Measurements from ENCODE around the gene AKAP7.

AKAP7 gene

GRCh38 chr6:131309437-131309836 lies 174.2 kb downstream of the AKAP7 start:
- Mint-ChIP-seq H3K4me1 (peaks cover 8% of the 10 kb centered on the region), H3K27ac (no peak overlapping the region), H3K27me3 (ENCODE audit: low read depth) (peaks cover 3% of the 10 kb centered on the region), H3K4me3 (no peak overlapping the region), H3K36me3 (ENCODE audit: low read depth) (no peaks in the 10 kb centered on the region), H3K9me3 (peaks cover 12% of the 10 kb centered on the region)
- no peak for TF ChIP-seq CTCF (IDR thresholded peaks at IDR 0.05; ENCODE audit: unreplicated experiment in 3 of 3)

DNA sequence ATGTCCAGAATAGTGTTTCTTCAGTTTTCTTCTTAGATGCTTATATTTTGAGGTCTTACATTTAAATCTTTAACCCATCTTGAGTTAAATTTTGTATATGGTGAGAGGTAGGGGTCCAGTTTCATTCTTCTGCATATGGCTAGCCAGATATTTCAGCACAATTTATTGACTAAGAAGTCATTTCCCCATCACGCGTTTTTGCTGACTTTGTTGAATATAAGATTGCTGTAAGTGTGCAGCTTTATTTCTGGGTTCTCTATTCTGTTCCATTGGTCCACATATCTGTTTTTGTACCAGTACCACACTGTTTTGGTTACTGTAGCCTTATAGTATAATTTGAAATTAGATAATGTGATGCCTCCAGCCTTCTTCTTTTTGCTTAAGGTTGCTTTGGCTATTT lies 179.6 kb downstream of the AKAP7 start:
- Mint-ChIP-seq H3K27ac (no peak overlapping the region), H3K27me3 (ENCODE audit: low read depth) (no peaks in the 10 kb centered on the region), H3K4me1 (no peaks in the 10 kb centered on the region), H3K9me3 (peaks cover 16% of the 10 kb centered on the region), H3K4me3 (no peak overlapping the region), H3K36me3 (ENCODE audit: low read depth) (no peaks in the 10 kb centered on the region)
- no peak for TF ChIP-seq CTCF (IDR thresholded peaks at IDR 0.05; ENCODE audit: unreplicated experiment in 3 of 3)

GRCh38 chr6:131316654-131317053 lies 181.4 kb downstream of the AKAP7 start:
- no peak overlapping the region for H3K27ac Mint-ChIP-seq
- H3K4me1 Mint-ChIP-seq, result no peaks in the 10 kb centered on the region
- no peak for TF ChIP-seq CTCF (IDR thresholded peaks at IDR 0.05; ENCODE audit: unreplicated experiment in 3 of 3)
- no peak overlapping the region for H3K4me3 Mint-ChIP-seq
- no peaks in the 10 kb centered on the region for H3K27me3 Mint-ChIP-seq (ENCODE audit: low read depth)
- H3K36me3 Mint-ChIP-seq (ENCODE audit: low read depth), result no peaks in the 10 kb centered on the region
- peaks cover 14% of the 10 kb centered on the region for H3K9me3 Mint-ChIP-seq

- TF ChIP-seq CTCF (IDR thresholded peaks at IDR 0.05; ENCODE audit: unreplicated experiment in 3 of 3), result no peak
Observed at GRCh38 chr6:131317516-131317915, 182.2 kb downstream of the AKAP7 start.

DNA sequence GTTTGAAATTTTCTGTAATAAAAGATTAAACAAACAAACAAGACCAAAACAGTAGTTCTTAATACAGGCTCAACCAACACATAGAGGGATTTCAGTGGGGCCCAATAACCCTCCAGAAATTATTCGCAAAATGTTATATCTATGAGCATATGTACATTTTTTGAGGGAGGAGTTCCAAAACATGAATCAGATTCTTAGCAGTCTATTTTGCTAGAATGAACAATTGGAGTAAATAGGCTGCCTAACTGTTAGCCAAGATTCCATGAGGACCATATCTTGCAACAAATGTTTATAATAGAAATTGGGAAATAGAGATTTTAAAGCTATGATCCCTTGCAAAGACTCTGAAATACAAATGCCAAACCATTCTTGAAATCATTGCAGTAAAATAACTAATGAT lies 186.3 kb downstream of the AKAP7 start:
- no peaks in the 10 kb centered on the region for H3K27me3 Mint-ChIP-seq (ENCODE audit: low read depth)

More at GRCh38 chr6:131317516-131317915, 182.2 kb downstream of the AKAP7 start:
- Mint-ChIP-seq H3K9me3 (peaks cover 14% of the 10 kb centered on the region), H3K4me3 (no peak overlapping the region), H3K27me3 (ENCODE audit: low read depth) (no peaks in the 10 kb centered on the region), H3K27ac (no peak overlapping the region), H3K36me3 (ENCODE audit: low read depth) (no peaks in the 10 kb centered on the region), H3K4me1 (no peaks in the 10 kb centered on the region)

More for the DNA sequence above, 186.3 kb downstream of the AKAP7 start:
- H3K36me3 Mint-ChIP-seq (ENCODE audit: low read depth), result no peaks in the 10 kb centered on the region
- TF ChIP-seq CTCF (IDR thresholded peaks at IDR 0.05; ENCODE audit: unreplicated experiment in 3 of 3), result no peak
- no peak overlapping the region for H3K4me3 Mint-ChIP-seq
- no peak overlapping the region for H3K27ac Mint-ChIP-seq
- no peaks in the 10 kb centered on the region for H3K4me1 Mint-ChIP-seq
- H3K9me3 Mint-ChIP-seq, result peaks cover 3% of the 10 kb centered on the region

Data from nephron (organoid).